ENCODE data around the gene NPLOC4.

The NPLOC4 gene

DNA sequence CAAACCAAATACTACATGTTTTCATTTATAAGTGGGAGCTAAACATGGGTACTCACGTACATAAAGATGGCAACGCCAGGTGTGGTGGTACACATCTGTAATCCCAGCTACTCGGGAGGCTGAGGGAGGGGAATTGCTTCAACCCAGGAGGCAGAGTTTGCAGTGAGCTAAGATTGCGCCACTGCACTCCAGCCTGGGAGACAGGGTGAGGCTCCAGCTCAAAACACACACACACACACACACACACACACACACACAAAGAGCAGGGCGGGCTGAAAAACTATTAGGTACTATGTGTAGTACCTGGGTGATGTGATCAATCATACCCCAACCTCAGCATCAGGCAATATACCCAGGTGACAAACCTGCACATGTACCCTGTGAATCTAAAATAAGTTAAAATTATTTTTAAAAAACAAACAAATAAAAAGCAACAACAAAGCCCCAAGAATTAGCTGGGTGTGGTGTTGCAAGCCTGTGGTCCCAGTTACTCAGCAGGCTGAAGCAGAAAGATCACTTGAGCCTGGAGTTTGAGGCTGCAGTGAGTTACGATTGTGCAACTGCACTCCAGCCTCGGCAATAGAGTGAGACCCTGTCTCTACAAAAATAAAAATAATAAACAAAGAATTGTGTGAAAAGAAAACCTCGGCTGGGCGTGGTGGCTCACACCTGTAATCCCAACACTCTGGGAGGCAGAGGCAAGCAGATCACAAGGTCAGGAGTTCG, 72.9 kb downstream of the NPLOC4 start:
- no peak for DNase-seq

DNA sequence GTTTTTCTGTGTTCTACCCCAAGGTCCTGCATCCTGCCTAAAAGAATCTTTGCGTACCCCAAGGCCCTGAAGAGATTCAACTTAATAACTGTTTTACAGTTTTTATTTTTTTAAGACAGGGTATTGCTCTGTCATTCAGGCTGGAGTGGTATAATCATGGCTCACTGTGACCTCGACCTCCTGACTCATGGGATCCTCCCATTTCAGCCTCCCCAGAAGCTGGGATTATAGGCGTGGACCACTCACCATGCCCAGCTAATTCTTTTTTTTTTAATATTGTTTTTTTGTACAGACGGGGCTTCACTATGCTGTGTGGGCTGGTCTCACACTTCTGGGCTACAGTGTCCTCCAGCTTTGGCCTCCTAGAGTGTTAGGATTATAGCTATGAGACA, 75.4 kb downstream of the NPLOC4 start:
- DNase-seq, result no peak

DNA sequence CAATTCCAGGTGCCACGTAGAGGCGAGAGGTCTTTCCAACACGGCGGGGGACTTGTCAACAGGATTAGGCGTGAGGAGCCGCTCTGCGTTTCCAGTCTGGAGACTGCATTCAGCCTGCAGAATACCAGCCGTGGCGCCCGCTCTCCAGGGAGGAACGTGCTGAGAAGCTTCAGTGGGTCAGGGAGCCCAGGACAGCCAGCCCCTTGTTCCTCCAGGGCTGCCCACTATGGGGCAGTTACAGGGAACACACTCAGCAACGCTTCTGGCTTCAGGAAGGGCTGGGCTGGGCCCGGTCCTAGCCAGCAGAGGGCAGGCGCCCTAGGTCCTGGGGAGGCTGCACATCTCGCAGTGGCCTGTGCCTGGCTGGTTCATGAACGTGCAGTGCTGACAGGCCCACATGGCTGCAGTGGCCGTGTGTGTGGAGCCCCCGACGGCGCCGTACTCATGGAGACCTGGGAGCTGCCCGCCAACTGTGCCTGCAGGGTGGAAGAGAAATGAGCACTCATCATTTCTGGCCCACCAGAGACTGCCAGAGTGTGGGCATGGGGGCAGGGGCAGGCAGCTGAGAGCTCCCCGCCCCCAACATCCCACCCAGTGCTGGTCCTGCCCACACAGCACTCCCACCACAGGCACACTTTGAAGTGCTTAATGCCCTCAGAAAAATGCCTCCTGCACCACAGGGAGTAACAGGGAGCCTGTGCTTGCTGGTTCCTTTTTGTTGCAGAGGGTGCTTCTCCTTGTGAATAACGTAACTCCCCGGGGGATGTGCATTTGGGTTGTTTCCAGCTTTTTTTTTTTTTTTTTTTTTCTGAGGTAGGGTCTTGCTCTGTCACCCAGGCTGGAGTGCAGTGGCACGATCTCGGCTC, 77.7 kb downstream of the NPLOC4 start:
- DNase-seq, result no peak

DNA sequence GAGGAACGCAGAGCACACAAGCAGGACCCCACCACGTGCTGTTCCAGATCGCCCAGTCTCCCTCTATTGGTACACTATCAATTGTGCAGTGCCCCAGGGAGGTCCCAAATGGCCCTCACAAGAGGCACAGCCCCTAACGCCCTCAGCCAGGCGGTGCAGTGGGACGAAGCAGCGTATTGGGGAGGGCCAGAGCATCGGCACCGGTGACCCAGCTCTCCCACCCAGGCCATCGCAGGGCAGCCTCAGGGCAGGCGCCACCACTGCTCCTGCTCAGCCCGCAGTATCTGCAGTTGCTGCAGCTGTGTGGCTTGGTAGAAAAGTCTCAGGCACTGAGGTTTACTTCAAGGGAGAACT, 78.8 kb downstream of the NPLOC4 start:
- DNase-seq, result no peak

DNA sequence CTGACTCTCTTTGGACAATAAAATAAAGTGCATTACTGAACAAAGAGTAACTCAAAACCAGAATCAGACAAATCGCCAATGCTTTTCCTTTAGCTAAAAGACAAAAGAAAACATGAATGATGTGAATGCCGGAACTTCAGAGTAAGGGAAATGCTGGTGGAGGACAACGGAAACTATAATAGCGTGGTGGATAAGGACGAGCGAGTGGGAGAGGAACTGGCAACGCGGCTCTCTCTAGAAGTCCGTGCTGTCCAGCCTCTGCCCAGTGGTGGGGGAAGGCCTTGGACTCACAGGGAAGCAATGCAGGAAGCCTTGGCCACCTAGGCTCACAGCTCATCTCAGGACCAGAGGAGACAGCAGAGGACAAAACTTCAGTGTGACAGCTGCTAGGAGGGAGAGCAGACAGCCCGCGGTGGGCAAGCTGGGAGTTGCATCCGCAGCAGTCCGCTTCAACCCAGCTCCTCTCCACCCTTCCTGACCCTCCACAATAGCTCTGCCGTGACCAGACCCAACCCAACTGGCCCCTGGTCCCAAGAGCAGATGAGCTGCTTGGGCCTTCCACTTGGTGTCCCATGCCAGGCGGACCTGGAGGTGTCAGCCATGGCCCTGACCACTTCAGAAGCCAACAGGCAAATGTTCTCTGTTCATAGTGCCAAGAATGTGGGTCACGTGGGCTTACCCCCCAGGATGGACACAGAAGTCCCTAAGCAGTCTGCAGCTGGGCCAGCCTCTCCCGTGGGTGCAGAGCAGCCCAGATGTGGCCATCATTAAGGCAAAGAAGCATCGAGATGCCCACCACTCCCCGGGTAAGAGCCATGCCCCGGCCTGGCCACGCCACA, 79.4 kb downstream of the NPLOC4 start:
- no peak for DNase-seq

DNA sequence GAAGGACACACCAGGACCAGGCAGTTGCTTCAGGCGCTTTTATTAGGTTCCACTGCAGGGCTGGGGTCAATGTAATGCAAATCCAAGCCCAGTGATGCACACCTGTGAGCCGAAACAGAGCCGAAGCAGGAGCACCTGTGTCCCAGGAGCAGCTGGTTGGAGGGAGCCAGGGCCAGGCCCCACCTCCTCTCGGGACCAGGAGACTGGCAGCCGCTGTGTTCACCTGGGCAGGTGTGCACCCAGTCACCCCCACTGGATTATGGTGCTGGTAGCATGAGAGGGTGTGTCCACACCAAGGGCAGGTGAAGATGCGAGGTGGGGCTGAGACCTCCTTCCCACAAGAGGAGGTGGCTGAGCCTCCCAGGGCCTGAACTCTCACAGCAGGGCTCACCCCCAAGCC, 80.0 kb downstream of the NPLOC4 start:
- peak; percentile 87 for DNase-seq

DNA sequence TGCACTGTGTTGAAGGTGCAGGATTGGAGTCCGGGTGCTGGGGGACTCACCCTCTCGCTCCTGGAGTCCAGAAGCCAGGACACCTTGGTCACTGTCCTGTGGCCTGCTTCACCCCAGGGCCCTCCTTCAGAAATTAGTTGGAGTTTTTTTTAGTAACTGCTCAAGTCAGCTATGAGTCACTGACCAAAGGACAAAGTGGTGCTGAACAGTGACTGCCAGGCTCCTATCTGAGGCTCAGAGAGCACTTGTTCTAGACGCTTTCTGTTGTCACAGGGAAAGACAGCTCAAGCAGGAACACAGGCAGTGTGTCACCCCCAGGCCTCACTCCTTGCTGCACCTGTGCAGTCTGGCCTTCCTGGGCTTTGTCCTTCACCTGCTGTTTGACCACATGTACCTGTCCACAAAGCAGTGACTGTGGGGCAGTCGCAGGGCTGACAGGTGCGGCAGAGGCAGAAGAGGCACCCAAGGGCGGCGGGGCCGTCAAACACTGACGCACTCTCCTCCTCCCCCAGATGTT, 80.7 kb downstream of the NPLOC4 start:
- DNase-seq, result peak; percentile 60

DNA sequence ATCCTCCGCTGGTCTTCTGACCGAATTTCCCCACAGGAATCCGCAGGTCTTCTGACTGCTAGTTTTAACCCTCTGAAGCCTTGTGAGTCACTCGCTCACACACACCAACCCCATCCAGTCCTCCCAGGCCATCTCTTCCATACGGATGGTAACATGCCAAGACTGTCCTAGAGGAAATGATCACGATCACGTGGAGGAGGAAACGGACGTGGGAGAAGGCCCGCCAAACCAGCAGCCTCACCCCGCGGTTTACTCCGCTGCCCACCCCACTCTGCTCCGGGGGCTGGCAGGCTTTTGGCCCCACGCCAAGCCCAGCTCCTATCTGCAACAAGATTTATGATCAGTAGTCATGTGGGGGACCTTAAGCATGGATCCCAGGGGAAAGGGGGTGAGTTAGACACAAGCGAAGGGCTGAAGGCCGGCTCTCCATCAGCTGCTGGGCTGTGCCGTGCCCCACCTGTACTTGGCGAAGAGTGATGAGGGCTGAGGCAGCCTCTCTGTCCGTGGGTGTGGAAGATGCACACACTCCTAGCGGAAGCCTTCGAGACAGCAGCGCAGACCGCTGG, 83.2 kb downstream of the NPLOC4 start:
- no peak for DNase-seq

DNA sequence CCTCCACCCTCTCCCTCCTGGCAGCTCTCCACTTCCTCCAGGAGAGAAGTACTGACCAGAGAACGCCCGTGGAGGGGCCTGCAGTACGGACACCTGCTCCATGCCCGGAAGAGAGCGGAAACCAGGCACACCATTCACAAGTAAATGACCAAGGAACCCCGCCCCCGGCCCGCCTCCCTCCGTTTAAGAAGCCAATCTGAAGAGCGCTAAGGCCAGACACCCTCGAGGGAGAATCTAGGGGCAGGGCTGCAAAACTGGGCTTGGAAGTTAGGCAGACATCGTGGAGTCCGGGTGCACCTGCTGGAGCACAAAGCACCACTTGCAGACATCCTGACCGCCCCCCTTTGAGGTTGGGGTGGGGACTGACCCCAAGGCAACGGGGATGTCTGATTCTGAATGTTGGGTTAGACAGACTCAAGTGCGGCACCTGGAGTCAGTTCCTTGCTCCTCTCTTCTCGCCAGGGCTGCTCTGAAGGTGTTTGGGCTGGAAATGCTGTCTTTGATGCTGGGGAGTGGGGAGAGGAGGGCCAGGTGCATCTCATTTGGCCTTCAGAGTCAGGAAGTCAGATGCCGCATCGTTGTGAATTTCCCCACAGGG, 83.8 kb downstream of the NPLOC4 start:
- DNase-seq, result peak; percentile 92

DNA sequence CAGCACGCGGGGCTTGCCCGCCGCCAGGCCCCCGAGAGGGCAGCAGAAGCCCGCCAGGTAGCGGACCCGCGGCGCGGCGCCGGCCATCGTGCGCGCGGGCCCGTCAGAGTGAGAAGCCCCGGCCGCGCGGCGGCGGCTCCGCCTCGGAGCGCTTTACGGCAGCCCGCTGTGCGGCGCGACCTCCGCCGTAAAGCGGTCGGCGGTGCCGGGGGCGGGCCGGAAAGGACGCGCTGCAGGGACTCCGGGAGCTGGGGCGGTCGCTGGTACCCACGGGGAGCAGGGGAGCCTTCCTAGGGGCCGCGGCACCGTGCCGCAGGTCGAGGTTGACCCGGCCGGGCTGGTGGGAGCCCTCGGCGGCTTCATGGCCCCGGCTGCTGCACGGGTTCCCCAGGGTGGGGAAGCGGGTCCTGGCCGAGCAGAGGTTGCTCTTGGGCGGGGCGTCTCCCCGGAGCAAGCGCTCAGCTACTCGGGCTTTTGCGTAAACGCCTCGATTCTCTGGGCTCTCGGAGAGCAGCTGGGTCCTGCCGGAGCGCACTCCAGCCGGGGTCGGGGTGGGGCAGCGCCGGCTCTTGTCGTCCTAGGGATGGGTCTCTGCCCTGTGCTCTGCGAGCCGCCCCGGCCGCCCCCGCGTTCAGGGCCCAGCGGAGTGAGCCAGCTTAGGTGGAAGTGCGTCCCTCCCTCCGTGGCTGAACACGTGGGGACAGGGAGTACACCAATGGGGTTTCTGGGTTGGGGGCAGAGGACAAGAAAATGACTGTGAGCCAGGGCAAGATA, 84.5 kb downstream of the NPLOC4 start, which contains the start of gene FAAP100:
FAAP100 (minus strand) TSS at position 110 of the 774 bp plus-strand sequence; CDS start at position 87, 23 bp downstream.
- DNase-seq, result peak; percentile 66

DNA sequence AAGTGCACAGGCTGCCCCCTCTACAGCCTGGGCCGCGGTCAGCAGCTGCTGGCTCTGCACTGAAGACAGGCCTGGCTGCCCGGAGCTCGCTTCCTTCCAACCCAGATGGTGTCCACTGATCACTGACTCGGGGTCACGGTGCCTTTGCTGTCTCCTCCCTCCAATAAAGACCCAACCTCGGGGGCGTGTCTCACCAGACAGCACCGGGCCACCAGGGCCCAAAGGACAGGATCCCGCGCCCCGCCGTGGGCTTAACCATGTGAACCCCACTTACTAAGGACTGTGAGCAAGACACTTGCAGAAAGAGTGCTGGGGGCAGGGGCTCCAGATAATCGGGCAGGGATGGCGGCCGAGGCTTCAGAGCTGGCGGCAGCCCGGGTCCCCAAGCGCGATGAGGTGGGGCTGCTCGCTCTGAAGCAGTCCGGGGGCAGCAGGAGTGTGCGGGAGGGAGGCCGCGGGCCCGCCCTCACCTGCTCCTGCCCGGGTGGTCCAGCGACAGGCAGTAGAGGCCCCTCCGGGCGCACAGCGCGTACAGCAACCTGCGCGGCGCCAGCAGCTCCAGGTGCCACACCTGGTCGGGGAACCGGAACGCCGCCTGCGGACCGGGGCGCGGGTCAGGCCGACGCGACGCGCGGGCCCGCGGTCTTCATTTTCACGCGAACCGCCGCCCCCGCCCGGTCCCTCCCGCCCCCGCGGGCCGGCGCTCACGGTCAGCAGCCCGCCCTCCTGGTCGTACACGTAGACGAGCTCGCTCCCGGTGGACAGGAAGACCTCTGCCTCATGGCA, 85.3 kb downstream of the NPLOC4 start:
- no peak for DNase-seq

DNA sequence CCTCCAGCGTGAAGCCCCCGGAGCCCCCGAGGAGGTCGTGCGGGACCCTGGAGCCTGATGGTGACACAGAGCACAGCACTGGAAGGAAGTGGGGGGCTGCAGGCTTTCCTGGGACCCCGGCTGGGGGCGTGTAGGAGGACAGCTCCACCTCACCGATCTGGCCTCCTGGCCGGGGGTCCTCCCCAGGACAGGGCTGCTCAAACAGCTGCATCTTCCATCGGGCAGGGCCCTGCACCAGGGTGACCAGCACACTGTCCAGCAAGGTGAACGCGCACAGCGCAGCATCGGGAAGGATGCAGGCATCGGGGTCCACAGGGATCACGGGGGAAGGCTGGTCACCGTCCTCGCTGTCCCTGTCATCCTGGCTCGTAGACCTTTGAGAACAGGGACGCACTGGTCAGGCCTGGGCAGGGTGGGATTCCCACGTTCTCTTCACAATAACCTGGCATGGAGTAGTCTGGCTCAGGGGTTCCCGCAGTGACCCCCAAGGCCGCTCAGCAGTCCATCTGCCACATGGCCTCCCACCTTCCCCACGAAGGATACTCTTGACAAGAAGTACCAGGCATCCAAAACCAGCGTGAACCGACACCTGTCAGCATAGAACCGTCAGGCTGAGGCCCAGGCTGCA, 86.0 kb downstream of the NPLOC4 start:
- DNase-seq, result no peak

DNA sequence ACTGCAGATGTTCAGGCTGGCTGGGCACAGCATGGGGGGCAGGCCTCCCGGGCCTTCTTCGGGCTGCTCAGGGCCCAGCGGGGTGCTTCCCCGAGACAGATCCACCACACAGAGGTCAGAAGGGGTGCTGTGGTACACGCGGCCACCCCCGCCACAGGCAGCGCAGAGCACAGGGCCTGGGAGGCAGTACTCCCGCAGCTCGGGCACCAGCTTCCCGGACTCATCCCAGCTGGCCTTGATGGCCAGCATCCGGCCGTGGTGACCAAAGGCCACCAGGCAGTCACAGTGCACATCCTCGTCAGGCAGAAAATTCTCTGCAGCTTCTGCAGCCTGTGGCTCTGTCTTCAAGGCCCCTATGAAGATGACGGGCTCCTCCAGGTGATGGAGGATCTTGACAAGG, 86.6 kb downstream of the NPLOC4 start:
- no peak for DNase-seq

DNA sequence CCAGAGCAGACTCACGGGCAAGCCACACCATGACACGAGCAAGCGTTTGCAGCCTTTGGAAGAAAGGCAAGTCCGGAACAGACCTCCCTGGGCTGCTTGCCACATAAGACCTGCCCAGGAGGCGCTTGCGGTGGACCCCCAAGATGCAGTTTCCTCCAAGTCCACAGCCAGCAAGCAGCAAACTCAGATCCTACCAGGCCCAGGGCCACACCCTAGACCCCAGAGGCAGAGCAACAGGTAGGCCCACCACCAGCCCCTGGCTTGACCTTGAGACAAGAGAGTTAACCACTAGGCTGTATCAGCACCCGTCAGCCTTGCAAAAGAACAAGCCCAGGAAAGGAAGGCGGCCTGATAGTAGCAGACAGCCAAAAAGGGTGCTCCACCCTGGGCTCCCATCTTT, 87.1 kb downstream of the NPLOC4 start:
- DNase-seq, result no peak

DNA sequence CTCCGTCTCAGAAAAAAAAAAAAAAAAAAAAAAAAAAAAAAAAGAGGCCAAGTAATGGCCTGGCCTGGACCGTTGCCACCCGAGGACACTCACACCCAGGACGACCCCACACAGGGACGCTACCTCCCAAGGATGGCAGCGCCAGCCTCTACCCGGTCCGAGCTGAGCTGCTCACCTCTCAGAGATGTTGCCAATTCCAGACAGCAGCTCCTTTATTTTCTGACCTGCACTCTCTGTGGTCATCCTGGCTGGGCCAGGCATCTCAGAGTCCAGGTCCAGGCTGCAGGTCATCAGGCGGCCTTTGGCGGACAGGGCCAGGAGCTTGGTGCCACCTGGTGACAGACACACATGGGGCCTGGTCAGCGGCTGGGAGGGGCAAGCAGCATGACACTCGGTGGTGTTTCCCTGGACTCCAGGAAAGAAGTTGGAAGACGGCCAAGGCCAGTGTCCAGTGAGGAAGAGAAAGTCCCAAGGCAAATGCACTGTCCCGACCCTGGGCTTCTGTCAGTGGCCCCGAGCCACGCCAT, 87.8 kb downstream of the NPLOC4 start:
- no peak for DNase-seq

DNA sequence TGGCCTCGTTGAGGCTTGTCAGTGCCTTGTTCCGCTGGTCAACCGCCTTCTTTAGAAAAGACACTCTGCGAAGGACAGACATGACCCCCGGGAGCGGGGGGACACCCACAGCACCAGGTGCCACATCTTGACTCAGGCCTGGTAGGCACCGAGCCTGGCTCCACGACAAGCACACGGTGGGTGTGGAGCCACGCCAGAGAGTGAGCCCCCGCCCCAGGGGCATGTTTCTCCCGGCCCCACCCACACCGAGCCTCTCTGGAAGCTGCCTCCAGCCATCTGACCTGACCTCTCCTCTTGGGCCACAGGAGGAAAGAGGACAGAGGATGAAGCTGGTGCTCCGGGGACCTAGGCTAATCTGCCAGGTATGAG, 89.3 kb downstream of the NPLOC4 start:
- DNase-seq, result no peak

DNA sequence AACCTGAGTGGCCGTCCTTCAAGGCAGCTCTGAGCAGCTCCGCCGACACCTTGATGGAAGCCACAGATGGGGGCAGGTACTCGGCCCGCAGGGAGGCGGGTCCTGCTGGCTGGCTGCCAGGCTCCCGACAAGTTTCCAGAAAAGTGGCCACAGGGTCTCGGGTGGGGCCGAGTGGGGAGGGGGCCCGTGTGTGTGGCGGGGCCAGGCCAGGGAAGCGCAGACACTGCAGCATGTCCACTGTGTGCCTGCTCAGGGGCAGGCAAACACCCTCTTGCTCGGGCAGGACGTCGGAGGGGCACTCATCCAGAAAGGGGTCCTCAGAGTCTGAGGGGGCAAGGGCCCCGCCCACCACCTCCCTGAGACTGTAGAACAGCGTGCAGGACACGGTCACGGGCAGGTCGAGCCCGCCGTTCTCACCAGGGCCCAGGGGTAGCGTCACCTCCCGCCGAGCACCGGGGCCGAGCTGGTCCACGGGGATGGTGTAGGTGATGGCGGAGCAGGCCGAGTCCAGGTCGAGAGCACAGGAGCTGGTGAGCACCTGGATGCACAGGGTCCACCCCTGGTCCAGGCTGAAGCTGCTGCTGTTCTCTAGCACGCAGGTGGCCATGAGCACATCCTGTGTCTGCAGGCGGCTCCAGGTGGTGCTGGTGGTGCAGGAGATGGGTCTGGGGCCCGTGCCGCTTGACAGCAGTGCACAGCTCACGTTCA, 89.9 kb downstream of the NPLOC4 start:
- DNase-seq, result no peak

DNA sequence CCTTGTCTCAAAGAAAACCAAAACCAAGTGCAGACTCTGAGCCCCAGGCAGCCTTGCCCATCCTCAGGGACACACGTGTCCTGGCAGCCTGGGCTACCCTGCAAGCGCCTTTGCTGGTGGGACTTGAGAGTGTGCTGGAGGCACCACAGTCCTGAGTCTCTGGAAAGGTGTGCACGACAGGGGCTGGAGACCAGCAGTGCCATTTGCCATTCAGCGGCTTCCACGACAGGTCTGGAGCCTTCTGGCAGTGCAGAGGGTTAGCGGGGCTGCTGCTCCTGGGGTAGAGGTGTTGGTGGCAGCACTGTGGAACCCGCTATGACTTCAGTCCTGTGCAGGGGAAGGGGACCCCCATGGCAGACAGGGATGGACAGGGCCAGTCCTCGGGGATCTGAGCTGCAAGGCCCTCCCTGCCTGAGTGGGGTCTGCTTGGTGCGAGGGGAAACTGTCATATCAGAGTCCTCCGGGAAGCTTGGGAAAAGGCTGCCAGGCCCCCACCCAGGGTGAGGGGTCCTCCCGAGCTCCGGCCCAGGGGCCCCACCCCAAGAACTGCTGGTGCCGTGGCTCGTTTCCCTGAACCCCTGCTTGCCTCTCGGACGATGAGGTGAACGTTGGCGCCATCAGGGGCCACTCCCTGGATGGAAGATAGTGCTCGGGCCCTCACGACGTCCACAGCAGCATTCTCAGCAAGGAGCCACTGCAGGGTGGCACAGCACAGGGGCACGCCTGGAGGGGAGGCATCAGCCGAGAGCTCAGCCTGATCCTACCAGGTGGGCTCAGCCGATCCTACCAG, 91.6 kb downstream of the NPLOC4 start:
- DNase-seq, result no peak
